ENCODE measurements around the gene LRFN4. TPM values are rescaled to one million over a fixed set of nuclear protein-coding genes. Genes with fewer than 3 reads are reported as not detected.

LRFN4 gene
- total and polyA plus RNA-seq, 10 of the 15 experiments (the other 5 are each of a cell fraction or from before 2014, with no cell fraction given) = 0.03 to 43.8 (median 4.9) TPM

DNA sequence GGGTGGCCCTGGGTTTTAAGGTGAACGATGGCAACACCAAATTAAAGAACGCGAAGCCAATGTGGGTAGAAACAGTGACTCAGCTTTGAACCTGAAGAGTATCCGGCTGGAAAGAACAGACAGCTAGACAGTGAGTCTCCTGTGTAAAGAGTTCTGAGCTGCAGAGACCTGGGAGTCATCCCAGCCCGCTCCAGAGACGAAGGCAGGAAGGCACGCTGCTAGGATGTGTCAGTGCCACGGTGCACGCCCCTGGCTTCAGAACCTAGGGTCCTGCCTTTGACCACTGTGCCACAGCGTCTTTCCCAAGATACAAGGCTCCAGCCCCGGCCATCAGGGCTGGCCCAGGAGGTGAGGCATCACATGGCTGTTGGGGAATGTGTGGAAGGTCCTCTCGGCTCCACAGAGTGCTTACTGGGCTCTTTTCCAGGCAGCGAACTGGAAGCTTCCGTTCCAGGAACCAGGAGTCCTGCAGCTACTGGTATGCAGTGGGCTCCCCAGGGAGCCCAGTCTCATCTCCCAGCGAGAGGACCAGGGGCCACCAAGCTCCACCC lies 29.9 kb downstream of the LRFN4 start:
- H3K9me3 ChIP-seq (replicated peaks; ENCODE audit: control insufficient read depth, insufficient read depth, low read length) = no peaks in the 10 kb centered on the region
- no peaks in the 10 kb centered on the region; the same call in 1 of the 2 replicates for H4K20me1 ChIP-seq (ENCODE audit: control insufficient read depth, insufficient read depth)
- no TSS peak for BruUV-seq (replicated peaks)
- H3K4me1 ChIP-seq (ENCODE audit: control insufficient read depth, insufficient read depth, low read length) = peaks cover 5% of the 10 kb centered on the region; the same call in 1 of the 2 replicates
- H3K4me2 ChIP-seq (ENCODE audit: control insufficient read depth, insufficient read depth) = no peak overlapping the region
- DNase-seq (ENCODE audit: low read depth, low spot score) = no peak
- H3K27me3 ChIP-seq (replicated peaks in 1 of 2; ENCODE audit: control insufficient read depth in 2 of 2, insufficient read depth in 2 of 2, low read length in 1 of 2) = peaks cover 0 to 2% of the 10 kb centered on the region in 2 experiments; a peak in 2 of 4 replicates
- no peaks in the 10 kb centered on the region for H3K36me3 ChIP-seq (ENCODE audit: control insufficient read depth in 2 of 2, insufficient read depth in 2 of 2, low read length in 1 of 2)
- TF ChIP-seq BHLHE40 (IDR thresholded peaks at IDR 0.05; ENCODE audit: borderline replicate concordance in 1 of 2, low read depth in 2 of 2, low read length in 1 of 2) (no peak), PAX5 (IDR thresholded peaks at IDR 0.05; ENCODE audit: borderline replicate concordance, low read depth, low read length) (no peak), E2F8 (IDR thresholded peaks at IDR 0.05; ENCODE audit: low read depth, partially characterized antibody) (no peak), NFYA (IDR thresholded peaks at IDR 0.05; ENCODE audit: borderline replicate concordance, low read depth, low read length) (no peak), CHD4 (IDR thresholded peaks at IDR 0.05) (no peak), FOXK2 (IDR thresholded peaks at IDR 0.05) (no peak), YY1 (IDR thresholded peaks at IDR 0.05; ENCODE audit: low read depth, low read length) (no peak), SMAD1 (IDR thresholded peaks at IDR 0.05; ENCODE audit: low read depth, partially characterized antibody) (no peak), FOXM1 (IDR thresholded peaks at IDR 0.05; ENCODE audit: low read depth, low read length) (no peak), PAX8 (IDR thresholded peaks at IDR 0.05) (no peak), HDGF (IDR thresholded peaks at IDR 0.05) (no peak)
- TF ChIP-seq, protein P1, sequence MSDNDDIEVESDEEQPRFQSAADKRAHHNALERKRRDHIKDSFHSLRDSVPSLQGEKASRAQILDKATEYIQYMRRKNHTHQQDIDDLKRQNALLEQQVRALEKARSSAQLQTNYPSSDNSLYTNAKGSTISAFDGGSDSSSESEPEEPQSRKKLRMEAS (IDR thresholded peaks at IDR 0.05; ENCODE audit: low read depth, low read length) = no peak
- TF ChIP-seq, protein P2, sequence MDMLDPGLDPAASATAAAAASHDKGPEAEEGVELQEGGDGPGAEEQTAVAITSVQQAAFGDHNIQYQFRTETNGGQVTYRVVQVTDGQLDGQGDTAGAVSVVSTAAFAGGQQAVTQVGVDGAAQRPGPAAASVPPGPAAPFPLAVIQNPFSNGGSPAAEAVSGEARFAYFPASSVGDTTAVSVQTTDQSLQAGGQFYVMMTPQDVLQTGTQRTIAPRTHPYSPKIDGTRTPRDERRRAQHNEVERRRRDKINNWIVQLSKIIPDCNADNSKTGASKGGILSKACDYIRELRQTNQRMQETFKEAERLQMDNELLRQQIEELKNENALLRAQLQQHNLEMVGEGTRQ (IDR thresholded peaks at IDR 0.05; ENCODE audit: borderline replicate concordance, low read depth, low read length) = no peak
- TF ChIP-seq, protein P3, sequence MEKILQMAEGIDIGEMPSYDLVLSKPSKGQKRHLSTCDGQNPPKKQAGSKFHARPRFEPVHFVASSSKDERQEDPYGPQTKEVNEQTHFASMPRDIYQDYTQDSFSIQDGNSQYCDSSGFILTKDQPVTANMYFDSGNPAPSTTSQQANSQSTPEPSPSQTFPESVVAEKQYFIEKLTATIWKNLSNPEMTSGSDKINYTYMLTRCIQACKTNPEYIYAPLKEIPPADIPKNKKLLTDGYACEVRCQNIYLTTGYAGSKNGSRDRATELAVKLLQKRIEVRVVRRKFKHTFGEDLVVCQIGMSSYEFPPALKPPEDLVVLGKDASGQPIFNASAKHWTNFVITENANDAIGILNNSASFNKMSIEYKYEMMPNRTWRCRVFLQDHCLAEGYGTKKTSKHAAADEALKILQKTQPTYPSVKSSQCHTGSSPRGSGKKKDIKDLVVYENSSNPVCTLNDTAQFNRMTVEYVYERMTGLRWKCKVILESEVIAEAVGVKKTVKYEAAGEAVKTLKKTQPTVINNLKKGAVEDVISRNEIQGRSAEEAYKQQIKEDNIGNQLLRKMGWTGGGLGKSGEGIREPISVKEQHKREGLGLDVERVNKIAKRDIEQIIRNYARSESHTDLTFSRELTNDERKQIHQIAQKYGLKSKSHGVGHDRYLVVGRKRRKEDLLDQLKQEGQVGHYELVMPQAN (conservative IDR thresholded peaks at IDR 0.05) = no peak
- ATAC-seq = no peak
- ChIA-PET SMC1A (ENCODE audit: uncharacterized antibody, unreplicated experiment) (no interaction called here), POLR2A (interaction anchor here (0.6 kb wide), 1 partner anchor 762 kb away, joined by 4 read pairs; no protein-coding TSS in a partner anchor), RAD21 (ENCODE audit: unreplicated experiment) (no interaction called here), CTCF (interaction anchor here (0.7 to 1.3 kb wide), 3 partner anchors 22 to 190 kb away, joined by 3 read pairs; no protein-coding TSS in a partner anchor)
- no peak overlapping the region for H2AFZ ChIP-seq (ENCODE audit: control insufficient read depth, low read depth, low read length)
- in situ Hi-C loops (cut with MboI) (no loop called here), intact Hi-C loops (cut with micrococcal nuclease; ENCODE audit: unreplicated experiment) (no loop called here)
- H3K4me3 ChIP-seq = no peak overlapping the region
- FAIRE-seq = no peak
- no peaks in the 10 kb centered on the region for H3K79me2 ChIP-seq (ENCODE audit: control insufficient read depth, insufficient read depth, low read length)
- WGBS (ENCODE audit: insufficient coverage, insufficient replicate concordance, low lambda C conversion rate, missing lambda C conversion rate) = 64% methylated on average over 15 of the region's 15 CpGs
- H3K27ac ChIP-seq (ENCODE audit: control insufficient read depth, insufficient read depth) = no peak overlapping the region
- H3K9ac ChIP-seq (ENCODE audit: control insufficient read depth, insufficient read depth, low read length) = no peak overlapping the region
